Measurements from ENCODE around the gene ZNF358. TPM values are rescaled to one million over a fixed set of nuclear protein-coding genes. Genes with fewer than 3 reads are reported as not detected.
A peak's percentile ranks its signal among the peaks of the same experiment; 100 is the strongest.

The ZNF358 gene
- total and polyA plus RNA-seq, 2 of the 13 experiments (the other 11 are each of a cell fraction or from before 2014, with no cell fraction given), result 9.1 to 37.0 TPM

DNA sequence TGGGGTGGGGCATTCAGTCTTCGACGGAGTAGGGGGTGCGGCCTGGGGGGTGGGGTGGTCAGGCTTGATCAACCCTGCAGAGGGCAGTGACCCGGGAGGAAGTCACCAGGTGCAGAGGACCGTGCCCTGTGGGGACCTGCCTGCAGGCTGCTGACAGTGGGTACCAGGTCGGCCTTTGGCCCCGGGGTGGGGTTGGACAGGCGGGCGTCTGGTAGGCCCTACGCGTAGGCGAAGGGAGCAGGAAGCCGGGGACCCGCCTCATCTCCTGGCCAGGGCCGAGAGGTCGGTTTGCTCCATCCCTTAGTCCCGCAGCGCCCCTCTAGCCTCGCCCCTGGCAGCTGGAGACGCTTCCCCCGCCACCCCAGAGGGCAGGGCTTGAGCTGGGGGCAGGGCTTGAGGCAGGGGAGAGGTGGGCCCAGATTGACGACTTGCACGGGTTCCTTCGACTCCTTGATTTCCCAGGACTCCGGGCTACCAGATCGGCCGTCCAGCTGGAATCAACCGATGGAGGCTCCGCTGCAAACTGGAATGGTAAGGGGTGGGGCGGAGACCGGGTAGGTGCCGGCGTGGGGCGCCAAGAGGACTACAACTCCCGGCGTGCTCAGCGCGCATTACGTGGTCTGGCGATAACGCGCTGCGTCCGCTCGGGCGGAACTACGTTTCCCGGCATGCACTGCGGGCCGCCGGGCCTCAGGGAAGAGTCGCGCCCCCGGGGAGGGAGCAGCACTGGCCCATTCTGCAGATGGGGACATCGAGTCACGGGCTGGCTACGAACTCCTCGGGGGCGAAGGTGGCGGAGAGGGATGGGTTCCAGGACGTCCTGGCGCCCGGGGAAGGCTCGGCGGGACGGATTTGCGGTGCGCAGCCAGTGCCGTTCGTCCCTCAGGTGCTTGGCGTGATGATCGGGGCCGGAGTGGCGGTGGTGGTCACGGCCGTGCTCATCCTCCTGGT is 19.4 kb downstream of the ZNF358 start, which contains the start of gene PNPLA6 (continued):
- TF ChIP-seq, protein P1, sequence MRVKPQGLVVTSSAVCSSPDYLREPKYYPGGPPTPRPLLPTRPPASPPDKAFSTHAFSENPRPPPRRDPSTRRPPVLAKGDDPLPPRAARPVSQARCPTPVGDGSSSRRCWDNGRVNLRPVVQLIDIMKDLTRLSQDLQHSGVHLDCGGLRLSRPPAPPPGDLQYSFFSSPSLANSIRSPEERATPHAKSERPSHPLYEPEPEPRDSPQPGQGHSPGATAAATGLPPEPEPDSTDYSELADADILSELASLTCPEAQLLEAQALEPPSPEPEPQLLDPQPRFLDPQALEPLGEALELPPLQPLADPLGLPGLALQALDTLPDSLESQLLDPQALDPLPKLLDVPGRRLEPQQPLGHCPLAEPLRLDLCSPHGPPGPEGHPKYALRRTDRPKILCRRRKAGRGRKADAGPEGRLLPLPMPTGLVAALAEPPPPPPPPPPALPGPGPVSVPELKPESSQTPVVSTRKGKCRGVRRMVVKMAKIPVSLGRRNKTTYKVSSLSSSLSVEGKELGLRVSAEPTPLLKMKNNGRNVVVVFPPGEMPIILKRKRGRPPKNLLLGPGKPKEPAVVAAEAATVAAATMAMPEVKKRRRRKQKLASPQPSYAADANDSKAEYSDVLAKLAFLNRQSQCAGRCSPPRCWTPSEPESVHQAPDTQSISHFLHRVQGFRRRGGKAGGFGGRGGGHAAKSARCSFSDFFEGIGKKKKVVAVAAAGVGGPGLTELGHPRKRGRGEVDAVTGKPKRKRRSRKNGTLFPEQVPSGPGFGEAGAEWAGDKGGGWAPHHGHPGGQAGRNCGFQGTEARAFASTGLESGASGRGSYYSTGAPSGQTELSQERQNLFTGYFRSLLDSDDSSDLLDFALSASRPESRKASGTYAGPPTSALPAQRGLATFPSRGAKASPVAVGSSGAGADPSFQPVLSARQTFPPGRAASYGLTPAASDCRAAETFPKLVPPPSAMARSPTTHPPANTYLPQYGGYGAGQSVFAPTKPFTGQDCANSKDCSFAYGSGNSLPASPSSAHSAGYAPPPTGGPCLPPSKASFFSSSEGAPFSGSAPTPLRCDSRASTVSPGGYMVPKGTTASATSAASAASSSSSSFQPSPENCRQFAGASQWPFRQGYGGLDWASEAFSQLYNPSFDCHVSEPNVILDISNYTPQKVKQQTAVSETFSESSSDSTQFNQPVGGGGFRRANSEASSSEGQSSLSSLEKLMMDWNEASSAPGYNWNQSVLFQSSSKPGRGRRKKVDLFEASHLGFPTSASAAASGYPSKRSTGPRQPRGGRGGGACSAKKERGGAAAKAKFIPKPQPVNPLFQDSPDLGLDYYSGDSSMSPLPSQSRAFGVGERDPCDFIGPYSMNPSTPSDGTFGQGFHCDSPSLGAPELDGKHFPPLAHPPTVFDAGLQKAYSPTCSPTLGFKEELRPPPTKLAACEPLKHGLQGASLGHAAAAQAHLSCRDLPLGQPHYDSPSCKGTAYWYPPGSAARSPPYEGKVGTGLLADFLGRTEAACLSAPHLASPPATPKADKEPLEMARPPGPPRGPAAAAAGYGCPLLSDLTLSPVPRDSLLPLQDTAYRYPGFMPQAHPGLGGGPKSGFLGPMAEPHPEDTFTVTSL (CRISPR knock-in tag; IDR thresholded peaks at IDR 0.05; ENCODE audit: borderline replicate concordance), result no peak
- TF ChIP-seq RBM22 (optimal IDR thresholded peaks at IDR 0.05; ENCODE audit: low read length), result no peak
- peak; percentile 48; the same call in 1 of the 2 replicates for TF ChIP-seq ZBTB7B (CRISPR knock-in tag; IDR thresholded peaks at IDR 0.05)
- TF ChIP-seq, protein P2, sequence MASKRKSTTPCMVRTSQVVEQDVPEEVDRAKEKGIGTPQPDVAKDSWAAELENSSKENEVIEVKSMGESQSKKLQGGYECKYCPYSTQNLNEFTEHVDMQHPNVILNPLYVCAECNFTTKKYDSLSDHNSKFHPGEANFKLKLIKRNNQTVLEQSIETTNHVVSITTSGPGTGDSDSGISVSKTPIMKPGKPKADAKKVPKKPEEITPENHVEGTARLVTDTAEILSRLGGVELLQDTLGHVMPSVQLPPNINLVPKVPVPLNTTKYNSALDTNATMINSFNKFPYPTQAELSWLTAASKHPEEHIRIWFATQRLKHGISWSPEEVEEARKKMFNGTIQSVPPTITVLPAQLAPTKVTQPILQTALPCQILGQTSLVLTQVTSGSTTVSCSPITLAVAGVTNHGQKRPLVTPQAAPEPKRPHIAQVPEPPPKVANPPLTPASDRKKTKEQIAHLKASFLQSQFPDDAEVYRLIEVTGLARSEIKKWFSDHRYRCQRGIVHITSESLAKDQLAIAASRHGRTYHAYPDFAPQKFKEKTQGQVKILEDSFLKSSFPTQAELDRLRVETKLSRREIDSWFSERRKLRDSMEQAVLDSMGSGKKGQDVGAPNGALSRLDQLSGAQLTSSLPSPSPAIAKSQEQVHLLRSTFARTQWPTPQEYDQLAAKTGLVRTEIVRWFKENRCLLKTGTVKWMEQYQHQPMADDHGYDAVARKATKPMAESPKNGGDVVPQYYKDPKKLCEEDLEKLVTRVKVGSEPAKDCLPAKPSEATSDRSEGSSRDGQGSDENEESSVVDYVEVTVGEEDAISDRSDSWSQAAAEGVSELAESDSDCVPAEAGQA (IDR thresholded peaks at IDR 0.05; ENCODE audit: low read depth), result peak; percentile 87
- TF ChIP-seq, protein P2 (CRISPR knock-in tag; IDR thresholded peaks at IDR 0.05; ENCODE audit: borderline replicate concordance), result no peak
- no peak for TF ChIP-seq MYNN (CRISPR knock-in tag; IDR thresholded peaks at IDR 0.05; ENCODE audit: low read depth)
- TF ChIP-seq ZNF558 (CRISPR knock-in tag; IDR thresholded peaks at IDR 0.05; ENCODE audit: borderline replicate concordance), result no peak
- TF ChIP-seq MTA1 (CRISPR knock-in tag; IDR thresholded peaks at IDR 0.05; ENCODE audit: borderline replicate concordance), result peak; percentile 56
- TF ChIP-seq ZBTB38 (CRISPR knock-in tag; IDR thresholded peaks at IDR 0.05), result peak; percentile 81
- TF ChIP-seq ZNF329 (CRISPR knock-in tag; IDR thresholded peaks at IDR 0.05; ENCODE audit: low read depth), result no peak
- peak; percentile 46; the same call in 1 of the 2 replicates for TF ChIP-seq FOXA3 (CRISPR knock-in tag; IDR thresholded peaks at IDR 0.05)
- peak; percentile 76; the same call in 1 of the 2 replicates for TF ChIP-seq ZNF614 (CRISPR knock-in tag; IDR thresholded peaks at IDR 0.05; ENCODE audit: borderline replicate concordance)
- no peak for TF ChIP-seq RARG (CRISPR knock-in tag; IDR thresholded peaks at IDR 0.05; ENCODE audit: low read depth)
- TF ChIP-seq PAX8 (CRISPR knock-in tag; IDR thresholded peaks at IDR 0.05; ENCODE audit: borderline replicate concordance), result 0 out of 2 replicates have a peak, but pooled peaks have one; percentile 75
- TF ChIP-seq TAF15 (IDR thresholded peaks at IDR 0.05; ENCODE audit: low read depth, low read length, poor library complexity, severe bottlenecking), result no peak
- no peak for TF ChIP-seq ZNF773 (CRISPR knock-in tag; IDR thresholded peaks at IDR 0.05; ENCODE audit: borderline replicate concordance)
- peak; percentile 57; the same call in 1 of the 2 replicates for TF ChIP-seq ZNF670 (CRISPR knock-in tag; IDR thresholded peaks at IDR 0.05; ENCODE audit: borderline replicate concordance)

Measured in HepG2 (cell line).